GM12873 (cell line): ENCODE measurements around the gene CD101.

Experiments
- TF ChIP-seq, protein P1 (sequence below): IDR thresholded peaks from 2 replicates; pipeline ENCODE4 v1.5.1; 2012; ENCODE audit warnings: low read depth, mild to moderate bottlenecking, moderate library complexity, low read length, control low read depth; ENCODE audit not compliant: insufficient read depth; ENCODE audit errors: missing control alignments

Gene CD101

DNA sequence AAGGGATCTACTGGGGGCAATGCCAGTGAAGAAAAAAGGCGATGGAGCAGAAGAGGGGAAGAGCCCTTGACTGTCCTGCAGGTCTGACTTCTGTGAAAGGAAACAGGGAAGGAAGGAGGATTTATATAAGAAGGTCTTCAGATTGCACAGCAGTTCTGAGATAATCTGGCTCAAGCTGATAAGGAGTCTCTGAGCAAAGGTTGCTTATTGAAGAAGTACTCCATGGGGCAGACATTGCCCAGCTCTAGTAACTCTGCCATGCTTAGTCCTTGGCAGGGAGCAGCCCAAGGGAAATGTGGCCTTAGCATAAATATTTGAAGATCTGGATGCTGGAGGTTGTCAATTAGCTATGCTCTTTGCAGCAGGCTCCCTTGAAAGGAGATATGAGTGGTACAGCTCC, 42.7 kb downstream of the CD101 start:
- TF ChIP-seq, protein P1, sequence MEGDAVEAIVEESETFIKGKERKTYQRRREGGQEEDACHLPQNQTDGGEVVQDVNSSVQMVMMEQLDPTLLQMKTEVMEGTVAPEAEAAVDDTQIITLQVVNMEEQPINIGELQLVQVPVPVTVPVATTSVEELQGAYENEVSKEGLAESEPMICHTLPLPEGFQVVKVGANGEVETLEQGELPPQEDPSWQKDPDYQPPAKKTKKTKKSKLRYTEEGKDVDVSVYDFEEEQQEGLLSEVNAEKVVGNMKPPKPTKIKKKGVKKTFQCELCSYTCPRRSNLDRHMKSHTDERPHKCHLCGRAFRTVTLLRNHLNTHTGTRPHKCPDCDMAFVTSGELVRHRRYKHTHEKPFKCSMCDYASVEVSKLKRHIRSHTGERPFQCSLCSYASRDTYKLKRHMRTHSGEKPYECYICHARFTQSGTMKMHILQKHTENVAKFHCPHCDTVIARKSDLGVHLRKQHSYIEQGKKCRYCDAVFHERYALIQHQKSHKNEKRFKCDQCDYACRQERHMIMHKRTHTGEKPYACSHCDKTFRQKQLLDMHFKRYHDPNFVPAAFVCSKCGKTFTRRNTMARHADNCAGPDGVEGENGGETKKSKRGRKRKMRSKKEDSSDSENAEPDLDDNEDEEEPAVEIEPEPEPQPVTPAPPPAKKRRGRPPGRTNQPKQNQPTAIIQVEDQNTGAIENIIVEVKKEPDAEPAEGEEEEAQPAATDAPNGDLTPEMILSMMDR, result no peak

DNA sequence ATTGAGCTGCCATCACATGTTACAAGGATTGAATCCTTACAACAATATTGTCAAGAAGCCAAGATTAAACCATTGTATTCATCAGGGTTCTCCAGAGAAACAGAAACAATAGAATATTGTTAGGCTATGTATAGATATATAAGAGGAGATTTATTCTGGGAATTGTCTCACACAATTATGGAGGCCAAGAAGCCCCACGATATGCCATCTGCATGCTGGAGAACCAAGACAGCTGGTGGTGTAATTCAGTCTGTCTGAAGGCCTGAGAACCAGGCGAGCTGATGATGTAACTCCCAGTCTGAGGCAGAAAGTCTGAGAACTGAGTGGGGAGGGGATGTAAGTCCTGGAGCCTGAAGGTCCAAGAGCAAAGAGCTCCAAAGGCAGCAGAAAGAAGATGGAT, 44.1 kb downstream of the CD101 start:
- TF ChIP-seq, protein P1, result no peak

DNA sequence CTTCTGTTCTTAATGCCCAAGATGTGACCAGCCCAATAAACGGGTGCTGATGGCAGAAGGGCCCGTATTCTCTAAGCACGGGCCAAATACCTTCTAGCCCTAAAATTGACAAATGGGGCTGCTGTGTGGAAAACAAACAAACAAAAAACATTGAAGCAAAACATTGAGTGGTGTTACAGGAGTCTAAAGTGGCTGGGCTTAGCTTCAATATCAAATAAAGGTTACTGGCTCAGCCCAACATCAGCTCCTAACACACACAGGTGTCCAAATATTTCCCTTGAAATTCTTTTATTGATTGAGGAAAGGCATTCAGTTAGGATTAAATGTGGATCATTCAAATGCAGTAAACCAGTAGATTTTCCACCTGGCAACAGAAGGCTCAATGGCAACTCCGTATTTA, 45.2 kb downstream of the CD101 start:
- TF ChIP-seq, protein P1, result no peak

DNA sequence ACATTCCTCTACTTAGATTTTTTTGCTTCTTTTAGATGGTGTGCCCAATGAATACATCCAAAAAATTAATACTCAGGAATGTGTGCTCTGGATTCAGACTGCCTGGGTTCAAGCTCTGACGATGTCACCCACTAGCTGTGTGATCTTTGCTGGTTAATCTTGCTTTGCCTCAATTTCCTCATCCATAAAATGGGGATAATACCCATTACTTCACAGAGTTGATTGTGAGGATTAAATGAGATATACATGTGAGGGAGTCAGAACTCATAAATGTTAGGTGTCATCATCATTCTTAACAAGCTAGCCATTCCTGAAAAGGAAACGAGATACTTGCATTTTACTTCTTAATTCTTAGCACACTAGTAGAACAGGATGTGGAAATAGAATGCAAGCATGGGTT, 45.7 kb downstream of the CD101 start:
- TF ChIP-seq, protein P1, result no peak

DNA sequence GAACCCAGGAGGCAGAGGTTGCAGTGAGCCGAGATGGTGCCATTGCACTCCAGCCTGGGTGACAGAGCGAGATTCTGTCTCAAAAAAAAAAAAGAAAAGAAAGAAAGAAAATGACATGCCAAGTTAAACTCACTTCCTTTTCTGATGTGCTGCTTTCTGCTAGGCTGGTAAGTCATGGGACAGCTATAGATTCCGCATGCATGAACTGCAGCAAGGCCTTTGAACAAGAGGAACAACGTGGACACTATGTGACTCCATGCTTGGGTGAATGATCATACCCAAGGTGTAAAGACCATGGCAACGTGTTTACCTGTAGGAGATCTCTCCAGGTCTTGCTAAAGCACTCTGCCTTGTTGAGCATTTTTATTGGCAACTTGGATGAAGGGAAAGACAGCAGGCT, 48.3 kb downstream of the CD101 start:
- TF ChIP-seq, protein P1, result no peak

DNA sequence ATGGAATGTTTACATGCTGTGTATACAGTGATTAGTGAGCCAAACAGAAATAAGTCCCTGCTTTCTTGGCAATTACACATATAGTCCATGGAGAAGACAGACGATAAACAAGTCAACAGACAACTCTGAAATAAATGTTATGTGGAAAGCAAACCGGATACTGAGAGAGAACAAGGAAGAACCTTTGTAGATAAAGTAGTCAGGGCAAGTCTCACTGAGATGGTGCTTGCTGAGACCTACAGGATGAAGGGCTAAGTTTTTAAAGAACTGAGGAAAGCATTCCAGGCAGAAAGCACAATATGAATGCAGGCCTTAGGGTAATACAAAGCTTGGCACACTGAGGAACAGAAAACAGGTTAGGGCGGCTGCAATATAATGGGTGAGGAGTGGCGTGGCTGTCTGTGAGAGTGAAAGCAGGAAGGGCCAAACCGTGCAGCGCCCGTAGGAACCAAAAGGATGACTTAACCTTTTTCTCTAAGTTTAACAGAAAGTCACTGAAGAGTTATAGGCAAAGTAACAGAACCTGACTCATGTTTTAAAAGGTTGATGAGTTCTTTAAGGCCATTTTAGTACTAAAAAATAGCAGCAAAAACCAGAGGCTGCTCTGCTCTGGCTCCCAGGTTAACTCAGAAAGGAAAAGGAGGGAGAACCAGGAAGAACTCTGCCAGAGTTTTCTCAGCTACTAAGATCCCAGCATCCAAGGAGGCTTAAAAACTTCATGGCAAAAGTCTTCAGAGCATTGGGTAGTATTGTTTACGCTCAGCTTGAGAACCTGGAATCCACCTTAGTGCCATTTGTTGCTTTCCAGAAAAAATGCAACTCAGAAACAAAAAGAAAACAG, 49.9 kb downstream of the CD101 start:
- TF ChIP-seq, protein P1, result no peak

DNA sequence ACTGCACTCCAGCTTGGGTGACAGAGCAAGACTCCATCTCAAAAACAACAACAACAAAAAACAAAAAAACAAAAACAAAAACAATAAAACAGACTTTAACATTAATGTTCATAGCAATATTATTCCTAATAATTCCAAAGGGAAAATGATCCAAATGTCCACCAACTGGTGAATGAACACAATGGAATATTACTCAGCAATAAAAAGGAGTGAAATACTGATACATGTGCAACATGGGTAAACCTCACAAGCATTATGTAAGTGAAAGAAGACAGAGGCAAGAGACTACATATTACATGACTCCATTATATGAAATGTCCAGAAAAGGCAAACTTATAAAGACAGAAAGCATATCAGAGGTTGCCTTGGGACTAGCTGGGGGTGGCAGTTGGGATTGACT, 52.5 kb downstream of the CD101 start:
- TF ChIP-seq, protein P1, result no peak

DNA sequence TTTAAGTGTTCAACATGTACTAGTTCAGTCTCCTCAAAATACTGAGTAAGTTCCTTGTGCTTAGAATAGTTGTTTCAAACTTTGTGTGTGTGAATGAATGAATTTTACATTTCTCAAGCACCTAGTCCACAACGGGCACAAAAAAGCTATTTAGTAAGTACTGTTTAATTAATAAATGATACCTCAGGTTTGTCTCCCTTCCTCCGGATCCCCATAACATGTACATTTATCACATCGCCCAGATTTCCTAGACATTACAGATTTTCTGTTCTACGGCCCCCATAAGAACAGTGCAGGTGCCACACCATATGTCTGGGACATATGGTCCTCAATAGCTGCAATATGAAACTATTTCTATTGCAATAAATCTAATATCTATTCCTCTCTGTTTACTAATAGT, 57.2 kb downstream of the CD101 start:
- TF ChIP-seq, protein P1, result no peak
